ENCODE results near the gene KHK. TPM values are rescaled to one million over a fixed set of nuclear protein-coding genes. Genes with fewer than 3 reads are reported as not detected.
"Not testable (repeated sequence)": the region's sequence is repeated elsewhere in the genome, so short reads cannot be mapped to it uniquely, and the experiment has no call there.

Gene KHK
- total RNA-seq, 1 donor = 0.52 TPM

- H3K4me1 ChIP-seq (ENCODE audit: insufficient read depth, low read length) = peaks cover 23% of the 10 kb centered on the region
- no peaks in the 10 kb centered on the region for H3K9me3 ChIP-seq (ENCODE audit: low read depth, low read length)
- H3K27me3 ChIP-seq (ENCODE audit: insufficient read depth, low read length) = peaks cover 22% of the 10 kb centered on the region
- no peak overlapping the region for H3K4me3 ChIP-seq (ENCODE audit: low read length)
These were observed 31.5 kb downstream of the KHK start for GRCh38 chr2:27117995-27118524.

DNA sequence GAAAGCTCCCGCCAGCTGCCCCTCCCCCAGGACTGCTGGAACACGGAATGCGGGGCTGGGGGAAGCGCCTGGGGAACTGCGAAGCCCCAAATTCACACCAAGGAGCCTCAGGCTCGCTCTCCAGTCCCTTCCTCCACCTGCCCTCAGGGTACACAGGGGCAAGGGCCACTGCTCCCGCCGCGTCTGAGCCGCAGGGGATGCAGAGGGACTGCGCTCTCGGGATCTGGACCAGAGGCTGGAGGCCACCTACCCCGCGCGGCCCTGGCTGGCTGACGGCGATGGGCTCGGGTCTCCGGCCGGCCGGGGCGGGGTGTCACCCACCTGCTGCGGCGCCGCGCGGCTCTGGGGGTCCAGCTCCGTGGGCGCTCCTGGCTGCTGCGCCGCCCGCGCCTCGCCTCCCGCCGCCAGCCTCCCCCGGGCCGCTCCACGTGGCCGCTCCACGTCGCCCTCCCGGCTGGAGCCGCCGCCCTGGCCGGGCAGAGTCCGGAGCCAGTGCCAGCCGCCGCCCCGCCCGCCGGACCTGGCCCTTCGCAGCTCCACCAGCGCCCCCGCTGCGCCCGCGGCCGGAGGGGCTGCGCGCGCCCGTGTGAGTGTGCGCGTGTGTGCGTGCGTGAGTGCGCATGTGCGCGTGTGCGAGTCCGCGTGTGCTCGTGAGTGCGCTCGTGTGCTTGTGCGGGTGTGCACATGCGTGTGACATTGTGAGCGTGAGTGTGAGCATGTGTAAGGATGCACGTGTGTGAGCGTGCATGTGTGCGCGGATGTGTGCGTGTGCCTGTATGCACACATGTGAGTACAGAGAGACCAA lies 32.2 kb downstream of the KHK start, which contains the start of gene CGREF1:
Gene CGREF1, minus strand, starts transcription at position 604 of the 805 bp plus-strand sequence. CDS start 14,762 bp downstream, outside the sequence.
- Histone ChIP-seq H3K4me1 (ENCODE audit: insufficient read depth, low read length) (peaks cover 29% of the 10 kb centered on the region), H3K9me3 (ENCODE audit: low read depth, low read length) (no peaks in the 10 kb centered on the region), H3K27me3 (ENCODE audit: insufficient read depth, low read length) (peaks cover 22% of the 10 kb centered on the region), H3K4me3 (ENCODE audit: low read length) (no peak within 1 kb of the TSS)

DNA sequence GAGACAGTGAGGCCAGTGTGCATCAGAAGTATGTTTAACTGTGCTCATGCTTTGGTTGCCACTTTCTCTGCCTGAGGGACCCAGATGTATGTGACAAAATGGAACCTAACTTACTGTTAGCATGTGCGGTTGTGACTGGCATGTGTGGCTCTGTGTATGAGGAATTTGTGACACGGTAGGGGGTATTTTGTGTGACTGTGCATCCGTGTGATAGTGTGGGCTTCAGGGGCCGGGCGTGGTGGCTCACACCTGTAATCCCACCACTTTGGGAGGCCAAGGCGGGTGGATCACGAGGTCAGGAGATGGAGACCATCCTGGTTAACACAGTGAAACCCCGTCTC lies 32.7 kb downstream of the KHK start:
- Histone ChIP-seq H3K27me3 (ENCODE audit: insufficient read depth, low read length) (peaks cover 22% of the 10 kb centered on the region), H3K4me1 (ENCODE audit: insufficient read depth, low read length) (peaks cover 33% of the 10 kb centered on the region)
- not testable (repeated sequence) for H3K4me3 ChIP-seq (ENCODE audit: low read length); H3K9me3 ChIP-seq (ENCODE audit: low read depth, low read length)

DNA sequence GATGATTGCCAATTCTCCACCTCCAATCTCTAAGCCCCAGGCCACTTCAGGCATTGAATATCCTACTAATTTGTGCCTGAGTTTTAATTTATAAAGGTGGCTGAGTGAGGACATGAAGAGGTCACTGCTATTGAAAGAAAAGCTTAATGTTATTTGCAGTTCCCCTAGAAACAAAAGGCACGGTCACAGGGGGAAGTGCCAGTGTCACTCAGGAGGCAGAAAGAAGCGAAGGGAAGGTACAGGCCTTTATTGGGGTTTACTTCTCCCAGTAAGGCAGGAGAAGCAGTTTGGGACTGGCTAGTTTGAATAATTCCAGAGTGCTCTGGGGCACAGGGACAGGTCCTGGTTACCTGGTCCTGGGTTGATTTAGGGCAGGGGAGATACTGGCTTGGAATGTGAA lies 35.3 kb downstream of the KHK start:
- Histone ChIP-seq H3K4me1 (ENCODE audit: insufficient read depth, low read length) (peaks cover 33% of the 10 kb centered on the region), H3K27me3 (ENCODE audit: insufficient read depth, low read length) (peaks cover 22% of the 10 kb centered on the region), H3K9me3 (ENCODE audit: low read depth, low read length) (no peaks in the 10 kb centered on the region), H3K4me3 (ENCODE audit: low read length) (no peak overlapping the region)

GRCh38 chr2:27122791-27123190 lies 36.2 kb downstream of the KHK start:
- peaks cover 22% of the 10 kb centered on the region for H3K27me3 ChIP-seq (ENCODE audit: insufficient read depth, low read length)
- peak overlapping the region; percentile 53 for H3K4me3 ChIP-seq (ENCODE audit: low read length)

GRCh38 chr2:27123302-27124150 lies 37.0 kb downstream of the KHK start, which contains the start of gene ABHD1:
TSS of gene ABHD1 (plus strand) at chr2:27123815. CDS start at chr2:27123949, 134 bp downstream.
- Histone ChIP-seq H3K4me1 (ENCODE audit: insufficient read depth, low read length) (peaks cover 28% of the 10 kb centered on the region), H3K4me3 (ENCODE audit: low read length) (peak within 1 kb of the TSS; percentile 53), H3K9me3 (ENCODE audit: low read depth, low read length) (no peaks in the 10 kb centered on the region), H3K27me3 (ENCODE audit: insufficient read depth, low read length) (peaks cover 15% of the 10 kb centered on the region)

More at GRCh38 chr2:27122791-27123190, 36.2 kb downstream of the KHK start:
- H3K4me1 ChIP-seq (ENCODE audit: insufficient read depth, low read length) = peaks cover 33% of the 10 kb centered on the region
- no peaks in the 10 kb centered on the region for H3K9me3 ChIP-seq (ENCODE audit: low read depth, low read length)

- H3K9me3 ChIP-seq (ENCODE audit: low read depth, low read length) = no peaks in the 10 kb centered on the region
- H3K27me3 ChIP-seq (ENCODE audit: insufficient read depth, low read length) = peaks cover 5% of the 10 kb centered on the region
- no peak overlapping the region for H3K4me3 ChIP-seq (ENCODE audit: low read length)
- H3K4me1 ChIP-seq (ENCODE audit: insufficient read depth, low read length) = peaks cover 21% of the 10 kb centered on the region
These were observed 38.5 kb downstream of the KHK start for GRCh38 chr2:27125104-27125503.

GRCh38 chr2:27126252-27126710 lies 39.7 kb downstream of the KHK start:
- H3K27me3 ChIP-seq (ENCODE audit: insufficient read depth, low read length) = no peaks in the 10 kb centered on the region
- peaks cover 21% of the 10 kb centered on the region for H3K4me1 ChIP-seq (ENCODE audit: insufficient read depth, low read length)
- no peak overlapping the region for H3K4me3 ChIP-seq (ENCODE audit: low read length)
- H3K9me3 ChIP-seq (ENCODE audit: low read depth, low read length) = no peaks in the 10 kb centered on the region

DNA sequence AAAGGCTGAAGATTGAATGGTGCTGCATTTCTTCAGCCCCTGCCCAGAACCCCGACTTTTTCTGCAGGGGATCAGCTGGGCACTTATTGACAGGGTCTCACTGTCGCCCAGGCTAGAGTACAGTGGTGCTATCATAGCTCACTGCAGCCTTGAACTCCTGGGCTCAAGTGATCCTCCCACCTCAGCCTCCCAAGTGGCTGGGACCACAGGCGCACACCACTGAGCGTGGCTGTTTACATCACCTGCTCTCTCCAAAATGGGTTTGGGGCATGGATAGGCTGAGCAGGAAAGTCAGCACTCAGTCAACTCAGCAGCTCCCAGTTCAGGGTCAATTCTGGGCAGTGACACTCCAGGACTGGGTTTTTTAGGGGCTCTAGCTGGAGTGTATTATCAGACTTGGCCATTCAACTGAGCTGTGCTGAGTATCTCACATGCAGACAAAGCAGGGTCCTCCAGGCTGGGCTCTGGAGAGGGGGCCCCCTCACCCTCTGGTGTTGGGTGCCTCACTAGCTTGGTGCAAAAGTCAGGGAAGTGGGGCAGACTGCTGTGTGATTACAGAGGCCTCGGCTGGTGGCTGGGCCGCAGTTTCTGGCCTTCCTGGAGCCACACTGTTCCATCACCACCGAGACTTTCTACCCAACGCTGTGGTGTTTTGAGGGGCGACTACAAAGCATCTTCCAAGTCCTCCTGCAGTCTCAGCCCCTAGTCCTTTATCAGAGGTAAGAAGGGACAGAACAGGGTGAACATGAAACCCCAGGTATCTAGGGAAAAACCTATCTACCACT lies 41.5 kb downstream of the KHK start:
- H3K4me3 ChIP-seq (ENCODE audit: low read length) = no peak overlapping the region
- no peaks in the 10 kb centered on the region for H3K27me3 ChIP-seq (ENCODE audit: insufficient read depth, low read length)
- H3K4me1 ChIP-seq (ENCODE audit: insufficient read depth, low read length) = peaks cover 13% of the 10 kb centered on the region
- no peaks in the 10 kb centered on the region for H3K9me3 ChIP-seq (ENCODE audit: low read depth, low read length)

- H3K4me3 ChIP-seq (ENCODE audit: low read length) = no peak overlapping the region
- H3K9me3 ChIP-seq (ENCODE audit: low read depth, low read length) = no peaks in the 10 kb centered on the region
- peaks cover 15% of the 10 kb centered on the region for H3K4me1 ChIP-seq (ENCODE audit: insufficient read depth, low read length)
- H3K27me3 ChIP-seq (ENCODE audit: insufficient read depth, low read length) = no peaks in the 10 kb centered on the region
These were observed 42.3 kb downstream of the KHK start for GRCh38 chr2:27128668-27129571.

GRCh38 chr2:27130396-27130795 lies 43.8 kb downstream of the KHK start:
- Histone ChIP-seq H3K4me3 (ENCODE audit: low read length) (no peak overlapping the region), H3K4me1 (ENCODE audit: insufficient read depth, low read length) (peaks cover 18% of the 10 kb centered on the region), H3K9me3 (ENCODE audit: low read depth, low read length) (no peaks in the 10 kb centered on the region), H3K27me3 (ENCODE audit: insufficient read depth, low read length) (no peaks in the 10 kb centered on the region)

- peaks cover 18% of the 10 kb centered on the region for H3K4me1 ChIP-seq (ENCODE audit: insufficient read depth, low read length)
- H3K27me3 ChIP-seq (ENCODE audit: insufficient read depth, low read length) = no peaks in the 10 kb centered on the region
- no peak overlapping the region for H3K4me3 ChIP-seq (ENCODE audit: low read length)
These were observed 44.9 kb downstream of the KHK start for GRCh38 chr2:27131429-27131828.

GRCh38 chr2:27133195-27133875 lies 46.8 kb downstream of the KHK start:
- peaks cover 18% of the 10 kb centered on the region for H3K4me1 ChIP-seq (ENCODE audit: insufficient read depth, low read length)
- H3K4me3 ChIP-seq (ENCODE audit: low read length) = peak overlapping the region; percentile 95
- no peaks in the 10 kb centered on the region for H3K9me3 ChIP-seq (ENCODE audit: low read depth, low read length)

More at GRCh38 chr2:27131429-27131828, 44.9 kb downstream of the KHK start:
- H3K9me3 ChIP-seq (ENCODE audit: low read depth, low read length) = no peaks in the 10 kb centered on the region

More at GRCh38 chr2:27133195-27133875, 46.8 kb downstream of the KHK start:
- H3K27me3 ChIP-seq (ENCODE audit: insufficient read depth, low read length) = no peaks in the 10 kb centered on the region
